Colonic mucosa (tissue), 4 donors: ENCODE results near the gene OSTM1. TPM values are rescaled to one million over a fixed set of nuclear protein-coding genes. Genes with fewer than 3 reads are reported as not detected.
A peak's percentile ranks its signal among the peaks of the same experiment; 100 is the strongest.

Experiments used
- DNase-seq: peaks from one replicate; pipeline ENCODE4 v3.0.0-alpha.2; 2020
- H3K27ac ChIP-seq: fragments of 200-600 bp; one replicate; pipeline ENCODE4 v1.8.0; 2021
- H3K27me3 ChIP-seq: fragments of 200-600 bp; one replicate; pipeline ENCODE4 v1.8.0; 2021
- H3K36me3 ChIP-seq: fragments of 200-600 bp; one replicate; pipeline ENCODE4 v1.8.0; 2021
- H3K4me1 ChIP-seq: fragments of 200-600 bp; one replicate; pipeline ENCODE4 v1.8.0; 2021; ENCODE audit warnings: mild to moderate bottlenecking
- H3K4me3 ChIP-seq: fragments of 200-600 bp; one replicate; pipeline ENCODE4 v1.8.0; 2021
- H3K9ac ChIP-seq, 2 donors: one replicate each; pipeline ENCODE4 v1.7.0; 2013; ENCODE audit warnings: control low read depth in 2 of 2, low read depth in 2 of 2, low read length in 2 of 2
- H3K9me3 ChIP-seq: fragments of 200-600 bp; one replicate; pipeline ENCODE4 v1.8.0; 2021
- intact Hi-C: fragments of 100-400 bp; cut with DNase I; formaldehyde crosslinking; loops from one replicate; pipeline ENCODE4 v1.14.1; 2022
- total RNA-seq, 2 donors: library from RNA; stranded (reverse); fragmentation: NEBNext Ultra II Directional in 1 of 2; extraction: Animal tissue kit (Norgen Biotek cat#: 25700) in 1 of 2; gene quantifications; one replicate each; pipeline ENCODE4 v1.2.1, GENCODE V29; 2021
- TF ChIP-seq, protein P1 (sequence below): fragments of 200-600 bp; IDR thresholded peaks from one replicate; pipeline ENCODE4 v1.8.0; 2022; ENCODE audit warnings: antibody characterized with exemption, mild to moderate bottlenecking
- donor health status: healthy.
- donor health status: DM: no; HTN: no; CAD: no.
- donor health status: DM: no; HTN: no; CAD: no.

OSTM1 gene, protein sequence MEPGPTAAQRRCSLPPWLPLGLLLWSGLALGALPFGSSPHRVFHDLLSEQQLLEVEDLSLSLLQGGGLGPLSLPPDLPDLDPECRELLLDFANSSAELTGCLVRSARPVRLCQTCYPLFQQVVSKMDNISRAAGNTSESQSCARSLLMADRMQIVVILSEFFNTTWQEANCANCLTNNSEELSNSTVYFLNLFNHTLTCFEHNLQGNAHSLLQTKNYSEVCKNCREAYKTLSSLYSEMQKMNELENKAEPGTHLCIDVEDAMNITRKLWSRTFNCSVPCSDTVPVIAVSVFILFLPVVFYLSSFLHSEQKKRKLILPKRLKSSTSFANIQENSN
- 10 to 100 TPM; 14.7 to 21.1 TPM for total RNA-seq

DNA sequence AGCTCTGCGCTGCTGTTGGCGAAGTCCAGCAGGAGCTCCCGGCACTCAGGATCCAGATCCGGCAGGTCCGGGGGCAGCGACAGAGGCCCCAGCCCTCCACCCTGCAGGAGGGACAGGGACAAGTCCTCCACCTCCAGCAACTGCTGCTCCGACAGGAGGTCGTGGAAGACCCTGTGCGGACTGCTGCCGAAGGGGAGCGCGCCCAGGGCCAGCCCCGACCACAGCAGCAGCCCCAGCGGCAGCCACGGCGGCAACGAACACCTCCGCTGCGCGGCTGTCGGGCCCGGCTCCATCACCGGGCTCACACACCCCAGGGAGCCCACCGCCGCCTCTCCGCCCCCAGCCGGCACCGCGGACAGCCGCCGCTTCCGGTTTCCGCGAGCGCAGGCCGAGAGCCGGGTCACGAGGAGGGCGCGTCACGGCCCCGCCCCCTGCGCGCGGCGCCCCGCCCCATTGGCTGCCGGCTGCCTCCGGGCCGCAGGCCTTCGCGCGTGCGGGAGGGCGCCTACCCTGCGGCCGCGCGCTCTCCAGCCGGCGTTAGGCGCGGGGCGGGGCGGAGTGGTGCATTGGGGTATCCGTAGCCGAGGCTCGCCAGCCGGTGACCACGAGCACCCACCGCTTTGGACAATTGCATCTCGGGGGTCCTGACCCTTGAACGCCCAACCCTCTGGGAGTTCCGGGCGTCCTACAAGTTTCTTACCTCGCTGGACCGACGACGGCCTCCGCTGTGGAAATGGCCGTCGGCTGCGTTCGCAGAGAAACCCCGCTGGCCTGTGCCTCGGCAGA lies at the start of gene OSTM1:
Gene OSTM1 (minus strand): TSS at position 383 of the 786 bp plus-strand sequence. CDS start 90 bp downstream, at position 293.
- intact Hi-C loops: no loop called here
- no peaks in the 10 kb centered on the region for H3K4me1 ChIP-seq
- H3K27me3 ChIP-seq: no peaks in the 10 kb centered on the region
- peak; percentile 91 for DNase-seq
- H3K9ac ChIP-seq: peak within 1 kb of the TSS; percentile 87 to 99
- no peaks in the 10 kb centered on the region for H3K36me3 ChIP-seq
- H3K4me3 ChIP-seq: peak within 1 kb of the TSS; percentile 94
- peak within 1 kb of the TSS; percentile 69 for H3K27ac ChIP-seq
- no peaks in the 10 kb centered on the region for H3K9me3 ChIP-seq
- TF ChIP-seq, protein P1, sequence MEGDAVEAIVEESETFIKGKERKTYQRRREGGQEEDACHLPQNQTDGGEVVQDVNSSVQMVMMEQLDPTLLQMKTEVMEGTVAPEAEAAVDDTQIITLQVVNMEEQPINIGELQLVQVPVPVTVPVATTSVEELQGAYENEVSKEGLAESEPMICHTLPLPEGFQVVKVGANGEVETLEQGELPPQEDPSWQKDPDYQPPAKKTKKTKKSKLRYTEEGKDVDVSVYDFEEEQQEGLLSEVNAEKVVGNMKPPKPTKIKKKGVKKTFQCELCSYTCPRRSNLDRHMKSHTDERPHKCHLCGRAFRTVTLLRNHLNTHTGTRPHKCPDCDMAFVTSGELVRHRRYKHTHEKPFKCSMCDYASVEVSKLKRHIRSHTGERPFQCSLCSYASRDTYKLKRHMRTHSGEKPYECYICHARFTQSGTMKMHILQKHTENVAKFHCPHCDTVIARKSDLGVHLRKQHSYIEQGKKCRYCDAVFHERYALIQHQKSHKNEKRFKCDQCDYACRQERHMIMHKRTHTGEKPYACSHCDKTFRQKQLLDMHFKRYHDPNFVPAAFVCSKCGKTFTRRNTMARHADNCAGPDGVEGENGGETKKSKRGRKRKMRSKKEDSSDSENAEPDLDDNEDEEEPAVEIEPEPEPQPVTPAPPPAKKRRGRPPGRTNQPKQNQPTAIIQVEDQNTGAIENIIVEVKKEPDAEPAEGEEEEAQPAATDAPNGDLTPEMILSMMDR: no peak

DNA sequence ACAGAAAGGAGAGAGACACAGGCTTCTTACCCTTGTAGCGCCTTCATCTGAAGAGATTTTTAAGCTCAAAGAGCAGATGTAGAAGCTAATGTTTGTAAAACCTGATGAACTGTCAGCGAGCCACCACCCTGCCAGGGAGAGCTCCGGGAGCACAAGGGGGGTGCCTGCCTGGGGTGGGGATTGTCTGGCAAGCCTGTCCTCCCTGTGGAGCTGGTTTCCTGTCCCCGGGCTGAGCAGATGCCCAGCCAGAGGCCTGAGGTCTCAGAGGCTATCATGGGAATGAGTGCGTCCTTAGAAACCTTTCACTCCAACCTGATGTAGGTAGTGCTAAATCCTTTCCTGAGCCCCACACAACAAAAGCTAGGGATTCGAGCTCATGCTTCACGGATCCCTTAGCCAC lies 49.4 kb upstream of the OSTM1 start:
- Histone ChIP-seq H3K4me3 (no peak overlapping the region), H3K36me3 (no peaks in the 10 kb centered on the region), H3K27me3 (peaks cover 41% of the 10 kb centered on the region), H3K4me1 (peaks cover 7% of the 10 kb centered on the region), H3K9me3 (no peaks in the 10 kb centered on the region), H3K27ac (no peak overlapping the region), H3K9ac (no peak overlapping the region)
- DNase-seq: no peak
- TF ChIP-seq, protein P1: no peak
- intact Hi-C loops: no loop called here

DNA sequence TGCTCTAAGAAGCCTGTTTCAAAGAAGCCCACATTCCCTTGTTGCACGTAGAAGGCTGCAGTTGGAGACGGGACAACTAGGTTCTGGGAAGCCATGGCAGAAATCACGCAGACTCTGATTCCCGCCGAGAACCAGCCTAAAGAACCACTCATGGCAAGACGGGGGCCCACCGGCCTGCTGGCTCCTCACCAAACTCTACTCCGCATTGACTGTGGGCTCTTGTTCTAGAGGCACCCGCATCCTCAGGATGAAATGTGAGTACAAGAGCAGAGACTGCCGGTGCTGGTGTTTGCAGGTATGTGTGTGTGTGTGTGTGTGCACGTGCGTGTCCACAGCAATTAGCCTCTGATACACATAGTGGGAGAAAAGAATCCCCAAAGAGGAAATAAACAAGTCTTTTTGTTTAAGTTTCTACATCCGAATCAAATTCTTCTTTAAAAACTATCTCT lies 49.0 kb upstream of the OSTM1 start:
- no peak overlapping the region for H3K9ac ChIP-seq
- no peak overlapping the region for H3K4me3 ChIP-seq
- DNase-seq: no peak
- peaks cover 7% of the 10 kb centered on the region for H3K4me1 ChIP-seq
- H3K27me3 ChIP-seq: peaks cover 44% of the 10 kb centered on the region
- TF ChIP-seq, protein P1: no peak
- H3K27ac ChIP-seq: no peak overlapping the region
- no peaks in the 10 kb centered on the region for H3K9me3 ChIP-seq
- intact Hi-C loops: no loop called here
- H3K36me3 ChIP-seq: no peaks in the 10 kb centered on the region

DNA sequence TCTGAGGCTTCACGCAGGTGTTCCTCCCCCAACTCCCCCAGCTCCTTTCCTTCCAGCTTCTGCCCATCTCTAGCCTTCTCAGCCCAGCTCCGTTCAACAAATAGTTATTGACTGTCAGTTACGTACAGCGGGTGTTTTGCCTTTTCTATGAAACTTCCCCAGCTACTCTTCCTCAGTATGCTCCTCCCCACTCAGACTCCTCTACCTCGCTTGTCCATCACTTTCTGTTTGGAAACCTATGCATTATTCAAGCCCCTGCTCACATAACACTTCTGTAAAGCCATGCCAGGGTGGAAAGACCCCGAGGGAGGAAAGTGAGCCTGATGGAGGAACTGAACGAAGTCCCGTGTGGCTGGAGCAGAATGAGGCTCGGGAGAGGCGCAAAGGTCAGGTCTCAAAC lies 47.1 kb upstream of the OSTM1 start:
- DNase-seq: no peak
- Histone ChIP-seq H3K9ac (no peak overlapping the region), H3K9me3 (no peaks in the 10 kb centered on the region), H3K27ac (no peak overlapping the region), H3K4me1 (peaks cover 11% of the 10 kb centered on the region), H3K27me3 (peaks cover 60% of the 10 kb centered on the region), H3K36me3 (no peaks in the 10 kb centered on the region), H3K4me3 (no peak overlapping the region)
- intact Hi-C loops: no loop called here
- TF ChIP-seq, protein P1: no peak

DNA sequence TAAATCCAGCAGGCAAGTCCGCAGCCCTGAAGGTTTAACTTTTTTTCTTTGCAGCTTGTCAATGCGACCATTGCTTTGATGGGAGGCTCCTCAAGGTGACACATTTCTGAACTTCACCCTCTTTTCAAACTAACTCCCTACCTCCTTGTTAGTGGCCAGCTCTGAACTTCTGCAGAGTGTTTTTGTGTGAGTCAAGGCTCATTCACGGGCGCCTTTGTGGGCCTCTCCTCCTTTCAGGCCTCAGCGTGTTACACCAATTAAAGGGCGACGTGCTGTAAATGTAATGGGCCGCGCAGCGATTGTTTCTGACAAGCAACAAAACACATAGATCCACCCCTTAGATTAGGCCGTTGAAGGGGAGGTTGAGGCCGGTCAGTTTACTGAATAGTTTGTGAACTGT lies 45.8 kb upstream of the OSTM1 start:
- no peak overlapping the region for H3K9ac ChIP-seq
- peaks cover 69% of the 10 kb centered on the region for H3K27me3 ChIP-seq
- DNase-seq: no peak
- no peak overlapping the region for H3K4me3 ChIP-seq
- H3K9me3 ChIP-seq: no peaks in the 10 kb centered on the region
- H3K27ac ChIP-seq: no peak overlapping the region
- TF ChIP-seq, protein P1: no peak
- H3K4me1 ChIP-seq: peaks cover 14% of the 10 kb centered on the region
- intact Hi-C loops: no loop called here
- no peaks in the 10 kb centered on the region for H3K36me3 ChIP-seq
